HG03060 (cell line): ENCODE measurements around the gene PALB2.

Experiments used
- ATAC-seq: cut with Tn5 transposase; IDR thresholded peaks from one replicate; pipeline ENCODE4 v1.9.1; 2021; ENCODE audit warnings: low read depth, moderate number of reproducible peaks; ENCODE audit not compliant: unreplicated experiment

Gene PALB2

GRCh38 chr16:23640931-23641765 is at the start of gene PALB2, which contains the start of gene DCTN5:
Gene PALB2, minus strand, starts transcription at chr16:23641310. Its CDS starts 153 bp downstream, at chr16:23641157.
Gene DCTN5, plus strand, starts transcription at chr16:23641466. Its CDS starts 77 bp downstream, at chr16:23641543.
- peak; percentile 93 for ATAC-seq

- ATAC-seq: no peak
Measured at GRCh38 chr16:23689442-23690187, 48.5 kb upstream of the PALB2 start.

GRCh38 chr16:23687034-23687808 is 46.1 kb upstream of the PALB2 start:
- no peak for ATAC-seq

- no peak for ATAC-seq
Measured at GRCh38 chr16:23683487-23683886, 42.4 kb upstream of the PALB2 start.

- ATAC-seq: no peak
Measured at GRCh38 chr16:23682181-23682580, 41.1 kb upstream of the PALB2 start.

GRCh38 chr16:23679986-23680336 is 38.9 kb upstream of the PALB2 start:
- no peak for ATAC-seq

- ATAC-seq: no peak
Measured at GRCh38 chr16:23679274-23679985, 38.3 kb upstream of the PALB2 start.

- no peak for ATAC-seq
Measured at GRCh38 chr16:23678430-23679273, 37.5 kb upstream of the PALB2 start, which contains the start of gene PLK1. Gene PLK1, plus strand, starts transcription at chr16:23678889. Its CDS starts 44 bp downstream, at chr16:23678933.

- ATAC-seq: no peak
Measured at GRCh38 chr16:23676924-23677480, 35.9 kb upstream of the PALB2 start.

- no peak for ATAC-seq
Measured at GRCh38 chr16:23673971-23674614, 33.0 kb upstream of the PALB2 start.

- ATAC-seq: peak; percentile 90
Measured at GRCh38 chr16:23670137-23670776, 29.1 kb upstream of the PALB2 start.

- ATAC-seq: no peak
Measured at GRCh38 chr16:23668873-23669272, 27.8 kb upstream of the PALB2 start.

- no peak for ATAC-seq
Measured at GRCh38 chr16:23668225-23668624, 27.1 kb upstream of the PALB2 start.

GRCh38 chr16:23667355-23667659 is 26.2 kb upstream of the PALB2 start:
- ATAC-seq: no peak

- no peak for ATAC-seq
Measured at GRCh38 chr16:23666571-23667354, 25.7 kb upstream of the PALB2 start.

- no peak for ATAC-seq
Measured at GRCh38 chr16:23663918-23664317, 22.8 kb upstream of the PALB2 start.

GRCh38 chr16:23651943-23652468 is 10.9 kb upstream of the PALB2 start:
- ATAC-seq: no peak
